BE2C (cell line): ENCODE data around the gene SOST.
"Not testable (repeated sequence)": the region's sequence is repeated elsewhere in the genome, so short reads cannot be mapped to it uniquely, and the experiment has no call there.

ENCODE experiments used
- DNase-seq: peaks from one replicate; pipeline ENCODE4 v3.0.0-alpha.2; 2020
- H3K27me3 ChIP-seq: fragments of 250-450 bp; sonication (Bioruptor Pico); 2 replicates; pipeline ENCODE4 v1.5.1; 2020; ENCODE audit warnings: mild to moderate bottlenecking
- H3K36me3 ChIP-seq: fragments of 250-450 bp; sonication (Bioruptor Pico); 2 replicates; pipeline ENCODE4 v1.5.1; 2020; ENCODE audit warnings: mild to moderate bottlenecking
- H3K4me1 ChIP-seq: fragments of 250-450 bp; sonication (Bioruptor Pico); 2 replicates; pipeline ENCODE4 v1.5.1; 2020
- H3K4me3 ChIP-seq: 2 replicates; pipeline ENCODE4 v1.5.1; 2011; ENCODE audit warnings: low read depth, low read length
- H3K9me3 ChIP-seq: fragments of 250-450 bp; sonication (Bioruptor Pico); 2 replicates; pipeline ENCODE4 v1.5.1; 2020
- TF ChIP-seq, protein P1 (sequence below): IDR thresholded peaks from 2 replicates; pipeline ENCODE4 v1.5.1; 2012; ENCODE audit warnings: mild to moderate bottlenecking, low read depth, low read length

The SOST gene

DNA sequence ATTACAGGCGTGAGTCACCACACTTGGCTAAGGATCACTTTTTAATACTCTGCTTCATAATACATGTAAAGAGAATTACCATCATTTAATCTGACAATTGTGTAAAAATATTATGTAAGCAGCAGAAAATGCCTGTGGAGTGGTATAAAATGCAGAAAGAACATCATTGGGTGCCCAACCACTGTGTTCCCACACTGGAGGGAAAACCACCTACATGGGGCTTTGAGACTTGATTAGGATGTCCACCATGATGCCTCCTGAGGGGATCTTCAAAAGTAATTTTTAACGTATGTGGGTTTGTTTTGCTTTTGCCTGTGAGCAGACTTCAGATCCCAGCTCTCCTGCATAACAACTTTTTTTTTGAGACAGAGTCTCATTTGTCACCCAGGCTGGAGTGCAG is 40.5 kb upstream of the SOST start:
- Histone ChIP-seq H3K9me3 (peaks cover 5% of the 10 kb centered on the region; the same call in 1 of the 2 replicates), H3K4me3 (no peak overlapping the region), H3K4me1 (no peaks in the 10 kb centered on the region), H3K27me3 (peaks cover 5% of the 10 kb centered on the region), H3K36me3 (no peaks in the 10 kb centered on the region)
- TF ChIP-seq, protein P1, sequence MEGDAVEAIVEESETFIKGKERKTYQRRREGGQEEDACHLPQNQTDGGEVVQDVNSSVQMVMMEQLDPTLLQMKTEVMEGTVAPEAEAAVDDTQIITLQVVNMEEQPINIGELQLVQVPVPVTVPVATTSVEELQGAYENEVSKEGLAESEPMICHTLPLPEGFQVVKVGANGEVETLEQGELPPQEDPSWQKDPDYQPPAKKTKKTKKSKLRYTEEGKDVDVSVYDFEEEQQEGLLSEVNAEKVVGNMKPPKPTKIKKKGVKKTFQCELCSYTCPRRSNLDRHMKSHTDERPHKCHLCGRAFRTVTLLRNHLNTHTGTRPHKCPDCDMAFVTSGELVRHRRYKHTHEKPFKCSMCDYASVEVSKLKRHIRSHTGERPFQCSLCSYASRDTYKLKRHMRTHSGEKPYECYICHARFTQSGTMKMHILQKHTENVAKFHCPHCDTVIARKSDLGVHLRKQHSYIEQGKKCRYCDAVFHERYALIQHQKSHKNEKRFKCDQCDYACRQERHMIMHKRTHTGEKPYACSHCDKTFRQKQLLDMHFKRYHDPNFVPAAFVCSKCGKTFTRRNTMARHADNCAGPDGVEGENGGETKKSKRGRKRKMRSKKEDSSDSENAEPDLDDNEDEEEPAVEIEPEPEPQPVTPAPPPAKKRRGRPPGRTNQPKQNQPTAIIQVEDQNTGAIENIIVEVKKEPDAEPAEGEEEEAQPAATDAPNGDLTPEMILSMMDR: no peak
- no peak for DNase-seq

GRCh38 chr17:43798024-43798423 is 39.4 kb upstream of the SOST start:
- not testable (repeated sequence) for DNase-seq, H3K9me3 ChIP-seq, H3K27me3 ChIP-seq, H3K36me3 ChIP-seq, H3K4me1 ChIP-seq, H3K4me3 ChIP-seq

- not testable (repeated sequence) for H3K4me3 ChIP-seq, H3K27me3 ChIP-seq, H3K36me3 ChIP-seq, H3K9me3 ChIP-seq, H3K4me1 ChIP-seq, DNase-seq
Measured at GRCh38 chr17:43792668-43793067, 34.1 kb upstream of the SOST start.

GRCh38 chr17:43791589-43791988 is 33.0 kb upstream of the SOST start:
- TF ChIP-seq, protein P1: no peak
- Histone ChIP-seq H3K27me3 (peaks cover 5% of the 10 kb centered on the region; the same call in 1 of the 2 replicates), H3K36me3 (no peaks in the 10 kb centered on the region), H3K4me1 (no peaks in the 10 kb centered on the region), H3K9me3 (no peaks in the 10 kb centered on the region), H3K4me3 (no peak overlapping the region)
- DNase-seq: no peak

GRCh38 chr17:43790311-43790940 is 31.8 kb upstream of the SOST start:
- H3K27me3 ChIP-seq: peaks cover 5% of the 10 kb centered on the region; the same call in 1 of the 2 replicates
- H3K9me3 ChIP-seq: no peaks in the 10 kb centered on the region
- TF ChIP-seq, protein P1: no peak
- H3K4me1 ChIP-seq: no peaks in the 10 kb centered on the region
- no peak overlapping the region for H3K4me3 ChIP-seq
- no peaks in the 10 kb centered on the region for H3K36me3 ChIP-seq
- no peak for DNase-seq

DNA sequence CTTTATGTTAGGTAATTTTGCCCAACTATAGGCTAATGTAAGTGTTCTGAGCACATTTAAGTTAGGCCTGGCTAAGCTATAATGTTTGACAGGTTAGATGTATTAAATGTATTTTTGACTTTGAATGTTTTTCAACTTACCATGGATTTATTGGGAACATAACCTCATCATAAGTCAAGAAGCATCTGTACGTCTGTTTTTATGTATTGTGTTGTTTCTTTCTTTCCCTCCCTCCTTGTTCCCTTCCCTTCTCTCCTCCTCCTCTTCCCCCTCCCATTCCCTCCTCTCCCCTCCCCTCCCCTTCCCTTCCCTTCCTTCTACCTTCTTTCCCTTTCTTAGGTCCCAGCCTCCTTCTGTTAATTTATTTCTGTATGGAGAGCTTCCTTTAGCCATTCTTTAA is 30.9 kb upstream of the SOST start:
- no peaks in the 10 kb centered on the region for H3K36me3 ChIP-seq
- H3K27me3 ChIP-seq: peaks cover 5% of the 10 kb centered on the region; the same call in 1 of the 2 replicates
- H3K4me1 ChIP-seq: no peaks in the 10 kb centered on the region
- no peaks in the 10 kb centered on the region for H3K9me3 ChIP-seq
- TF ChIP-seq, protein P1: no peak
- H3K4me3 ChIP-seq: no peak overlapping the region
- no peak for DNase-seq

GRCh38 chr17:43788540-43788939 is 29.9 kb upstream of the SOST start:
- H3K4me1 ChIP-seq: no peaks in the 10 kb centered on the region
- no peaks in the 10 kb centered on the region for H3K36me3 ChIP-seq
- no peak for DNase-seq
- no peak overlapping the region for H3K4me3 ChIP-seq
- TF ChIP-seq, protein P1: no peak
- H3K27me3 ChIP-seq: peaks cover 11% of the 10 kb centered on the region
- H3K9me3 ChIP-seq: no peaks in the 10 kb centered on the region
